PC-3 (cell line): ENCODE results near the gene MAGEA4. TPM values are rescaled to one million over a fixed set of nuclear protein-coding genes. Genes with fewer than 3 reads are reported as not detected.

Experiments
- ATAC-seq: fragments of 200-7000 bp; cut with Tn5 transposase; 2 replicates; pipeline ENCODE4 v1.9.1; 2020; ENCODE audit warnings: mild to moderate bottlenecking, moderate library complexity
- BruUV-seq: library from RNA; stranded (reverse); fragments of 400-500 nt; replicated peaks from 2 replicates; lab custom pipeline; 2021; lab: Mats Ljungman, UMichigan
- CTCF ChIA-PET: fragments of 300-600 bp; sonication (Branson Sonifier 250); formaldehyde crosslinking; loops from one replicate; lab custom pipeline; 2022; ENCODE audit warnings: antibody characterized with exemption; lab: Charles Lee
- POLR2A ChIA-PET: fragments of 300-600 bp; sonication (Branson Sonifier 250); formaldehyde crosslinking; loops from one replicate; lab custom pipeline; 2022; ENCODE audit warnings: antibody characterized with exemption; ENCODE audit not compliant: unreplicated experiment; lab: Charles Lee
- DNase-seq: peaks from one replicate; pipeline ENCODE4 v3.0.0-alpha.2; 2015
- H2AFZ ChIP-seq: fragments of 300-600 bp; sonication (generic); 2 replicates; pipeline ENCODE4 v1.6.0; 2016; ENCODE audit warnings: antibody characterized with exemption, low read length
- H3F3A ChIP-seq: fragments of 300-600 bp; sonication (generic); one replicate; pipeline ENCODE4 v1.6.0; 2017; ENCODE audit warnings: antibody characterized with exemption, low read length, control low read depth, mild to moderate bottlenecking; ENCODE audit not compliant: unreplicated experiment
- H3K27ac ChIP-seq: fragments of 300-600 bp; sonication (generic); 2 replicates; pipeline ENCODE4 v1.5.1; 2016; ENCODE audit warnings: mild to moderate bottlenecking, low read length
- H3K27me3 ChIP-seq: fragments of 300-600 bp; sonication (generic); 2 replicates; pipeline ENCODE4 v1.6.1; 2016; ENCODE audit warnings: low read length, mixed read lengths
- H3K36me3 ChIP-seq: fragments of 300-600 bp; sonication (generic); 2 replicates; pipeline ENCODE4 v1.6.1; 2016; ENCODE audit warnings: low read depth, mixed run types, low read length, mixed read lengths
- H3K4me1 ChIP-seq: fragments of 300-600 bp; sonication (generic); 2 replicates; pipeline ENCODE4 v1.5.1; 2016; ENCODE audit warnings: low read length; ENCODE audit not compliant: insufficient read depth
- H3K4me2 ChIP-seq: fragments of 300-600 bp; sonication (generic); 2 replicates; pipeline ENCODE4 v1.6.0; 2016; ENCODE audit warnings: low read length
- H3K4me3 ChIP-seq: fragments of 300-600 bp; sonication (generic); 2 replicates; pipeline ENCODE4 v1.5.1; 2016; ENCODE audit warnings: mild to moderate bottlenecking, low read length, mixed read lengths
- H3K79me2 ChIP-seq: fragments of 300-600 bp; sonication (generic); 2 replicates; pipeline ENCODE4 v1.6.1; 2017; ENCODE audit warnings: low read length, mixed read lengths
- H3K9ac ChIP-seq: fragments of 300-600 bp; sonication (generic); 2 replicates; pipeline ENCODE4 v1.6.0; 2016; ENCODE audit warnings: mild to moderate bottlenecking, low read length
- H3K9me2 ChIP-seq: fragments of 300-600 bp; sonication (generic); replicated peaks from 2 replicates; pipeline ENCODE4 v1.6.1; 2016; ENCODE audit warnings: mixed run types, low read length, mixed read lengths
- H3K9me3 ChIP-seq: fragments of 300-600 bp; sonication (generic); 2 replicates; pipeline ENCODE4 v1.6.1; 2016; ENCODE audit warnings: low read length, mixed read lengths
- H4K20me1 ChIP-seq: fragments of 300-600 bp; sonication (generic); 2 replicates; pipeline ENCODE4 v1.6.1; 2016; ENCODE audit warnings: low read length, mixed read lengths
- EZH2 ChIP-seq: fragments of 300-600 bp; sonication (generic); IDR thresholded peaks from one replicate; pipeline ENCODE4 v1.6.1; 2017; ENCODE audit warnings: antibody characterized with exemption, mild to moderate bottlenecking, low read length; ENCODE audit not compliant: unreplicated experiment
- EZH2phosphoT487 ChIP-seq: fragments of 300-600 bp; sonication (generic); IDR thresholded peaks from 2 replicates; pipeline ENCODE4 v1.6.1; 2018; ENCODE audit warnings: mild to moderate bottlenecking, antibody characterized with exemption, low read length, borderline replicate concordance
- intact Hi-C: fragments of 100-400 bp; cut with micrococcal nuclease; formaldehyde crosslinking; loops from 2 replicates; pipeline ENCODE4 v1.9.0; 2023
- total RNA-seq: library from RNA; depleted of rRNA; stranded (reverse); fragments of >200 nt; gene quantifications from 2 replicates; pipeline ENCODE4 v1.2.3, GENCODE V29; 2014
- TF ChIP-seq, protein P1 (sequence below): fragments of 300-600 bp; sonication (generic); conservative IDR thresholded peaks from 2 replicates; pipeline ENCODE4 v1.5.1; 2017; ENCODE audit warnings: antibody characterized with exemption, low read depth, mild to moderate bottlenecking, low read length

The MAGEA4 gene
- total RNA-seq, 1 experiment from 2014 or later, result not detected

DNA sequence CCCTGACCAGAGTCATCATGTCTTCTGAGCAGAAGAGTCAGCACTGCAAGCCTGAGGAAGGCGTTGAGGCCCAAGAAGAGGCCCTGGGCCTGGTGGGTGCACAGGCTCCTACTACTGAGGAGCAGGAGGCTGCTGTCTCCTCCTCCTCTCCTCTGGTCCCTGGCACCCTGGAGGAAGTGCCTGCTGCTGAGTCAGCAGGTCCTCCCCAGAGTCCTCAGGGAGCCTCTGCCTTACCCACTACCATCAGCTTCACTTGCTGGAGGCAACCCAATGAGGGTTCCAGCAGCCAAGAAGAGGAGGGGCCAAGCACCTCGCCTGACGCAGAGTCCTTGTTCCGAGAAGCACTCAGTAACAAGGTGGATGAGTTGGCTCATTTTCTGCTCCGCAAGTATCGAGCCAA is 11.0 kb downstream of the MAGEA4 start:
- H3K9me3 ChIP-seq, result no peaks in the 10 kb centered on the region
- no peak overlapping the region for H2AFZ ChIP-seq
- DNase-seq, result no peak
- ChIA-PET POLR2A (no interaction called here), CTCF (no interaction called here)
- no TSS peak for BruUV-seq
- H4K20me1 ChIP-seq, result no peaks in the 10 kb centered on the region
- H3K79me2 ChIP-seq, result no peaks in the 10 kb centered on the region
- no peaks in the 10 kb centered on the region for H3K9me2 ChIP-seq
- no peaks in the 10 kb centered on the region for H3K4me1 ChIP-seq
- H3F3A ChIP-seq, result no peaks in the 10 kb centered on the region
- H3K27ac ChIP-seq, result no peak overlapping the region
- H3K27me3 ChIP-seq, result no peaks in the 10 kb centered on the region
- TF ChIP-seq EZH2phosphoT487 (no peak), EZH2 (no peak)
- TF ChIP-seq, protein P1, sequence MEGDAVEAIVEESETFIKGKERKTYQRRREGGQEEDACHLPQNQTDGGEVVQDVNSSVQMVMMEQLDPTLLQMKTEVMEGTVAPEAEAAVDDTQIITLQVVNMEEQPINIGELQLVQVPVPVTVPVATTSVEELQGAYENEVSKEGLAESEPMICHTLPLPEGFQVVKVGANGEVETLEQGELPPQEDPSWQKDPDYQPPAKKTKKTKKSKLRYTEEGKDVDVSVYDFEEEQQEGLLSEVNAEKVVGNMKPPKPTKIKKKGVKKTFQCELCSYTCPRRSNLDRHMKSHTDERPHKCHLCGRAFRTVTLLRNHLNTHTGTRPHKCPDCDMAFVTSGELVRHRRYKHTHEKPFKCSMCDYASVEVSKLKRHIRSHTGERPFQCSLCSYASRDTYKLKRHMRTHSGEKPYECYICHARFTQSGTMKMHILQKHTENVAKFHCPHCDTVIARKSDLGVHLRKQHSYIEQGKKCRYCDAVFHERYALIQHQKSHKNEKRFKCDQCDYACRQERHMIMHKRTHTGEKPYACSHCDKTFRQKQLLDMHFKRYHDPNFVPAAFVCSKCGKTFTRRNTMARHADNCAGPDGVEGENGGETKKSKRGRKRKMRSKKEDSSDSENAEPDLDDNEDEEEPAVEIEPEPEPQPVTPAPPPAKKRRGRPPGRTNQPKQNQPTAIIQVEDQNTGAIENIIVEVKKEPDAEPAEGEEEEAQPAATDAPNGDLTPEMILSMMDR, result no peak
- no peak overlapping the region for H3K4me2 ChIP-seq
- no peaks in the 10 kb centered on the region for H3K36me3 ChIP-seq
- no peak overlapping the region for H3K4me3 ChIP-seq
- no peak for ATAC-seq
- H3K9ac ChIP-seq, result no peak overlapping the region
- intact Hi-C loops, result no loop called here

DNA sequence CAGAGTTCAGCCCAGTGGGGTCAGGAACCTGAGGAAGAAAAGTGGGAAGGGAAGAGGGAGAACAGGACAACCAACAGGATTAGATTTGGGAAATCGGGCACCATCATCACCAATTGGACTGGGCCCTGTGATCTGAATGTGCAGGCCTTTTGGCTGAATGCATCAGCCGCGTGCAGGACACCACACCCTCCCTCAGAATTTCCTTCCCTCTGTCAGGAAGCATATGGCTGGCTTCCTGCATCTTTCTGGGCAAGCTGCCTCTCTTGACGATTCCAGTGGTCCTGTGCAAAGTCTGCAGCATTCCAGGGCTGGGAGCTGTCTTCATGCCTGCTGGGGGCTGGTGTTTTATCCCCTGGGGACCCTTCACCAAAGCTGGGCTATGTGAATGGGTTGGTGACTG is 16.4 kb downstream of the MAGEA4 start:
- Histone ChIP-seq H3K9me3 (no peaks in the 10 kb centered on the region), H3K27ac (no peak overlapping the region), H3K9ac (no peak overlapping the region), H4K20me1 (no peaks in the 10 kb centered on the region), H3K4me2 (no peak overlapping the region), H3K9me2 (no peaks in the 10 kb centered on the region), H3K4me3 (no peak overlapping the region), H3K36me3 (no peaks in the 10 kb centered on the region), H3K4me1 (no peaks in the 10 kb centered on the region), H3K79me2 (no peaks in the 10 kb centered on the region), H2AFZ (no peak overlapping the region), H3K27me3 (no peaks in the 10 kb centered on the region), H3F3A (no peaks in the 10 kb centered on the region)
- intact Hi-C loops, result no loop called here
- CTCF ChIA-PET, result no interaction called here
- ATAC-seq, result no peak
- POLR2A ChIA-PET, result no interaction called here
- no peak for DNase-seq
- BruUV-seq, result no TSS peak
- TF ChIP-seq, protein P1, result no peak
- TF ChIP-seq EZH2phosphoT487, result no peak
- no peak for TF ChIP-seq EZH2

DNA sequence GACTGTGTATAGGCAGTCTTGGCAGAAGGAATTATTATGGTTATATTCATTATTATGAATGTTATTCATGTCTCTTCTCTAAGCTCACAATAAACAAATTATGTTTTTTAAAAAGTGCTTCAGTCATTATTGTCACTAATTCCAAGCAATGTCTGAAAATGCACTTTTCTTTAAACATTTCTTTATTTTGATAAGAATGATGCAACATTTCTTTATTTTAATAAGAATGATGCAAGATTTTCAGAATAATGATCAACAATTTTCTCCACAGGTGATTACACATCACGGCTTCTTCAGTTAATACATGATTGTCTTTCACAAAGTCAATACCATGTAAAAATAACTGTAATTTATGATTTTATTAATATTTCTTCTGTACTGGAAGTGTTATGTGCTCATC is 22.7 kb downstream of the MAGEA4 start:
- no peaks in the 10 kb centered on the region for H3K4me1 ChIP-seq
- H3K9me3 ChIP-seq, result no peaks in the 10 kb centered on the region
- ATAC-seq (no peak), DNase-seq (no peak)
- H4K20me1 ChIP-seq, result no peaks in the 10 kb centered on the region
- H3K4me3 ChIP-seq, result no peak overlapping the region
- no peak overlapping the region for H3K4me2 ChIP-seq
- no peaks in the 10 kb centered on the region for H3K27me3 ChIP-seq
- no peaks in the 10 kb centered on the region for H3F3A ChIP-seq
- no peaks in the 10 kb centered on the region for H3K36me3 ChIP-seq
- no TSS peak for BruUV-seq
- H3K9me2 ChIP-seq, result no peaks in the 10 kb centered on the region
- ChIA-PET POLR2A (no interaction called here), CTCF (no interaction called here)
- intact Hi-C loops, result no loop called here
- TF ChIP-seq, protein P1, result no peak
- TF ChIP-seq EZH2phosphoT487, result no peak
- H3K9ac ChIP-seq, result no peak overlapping the region
- no peaks in the 10 kb centered on the region for H3K79me2 ChIP-seq
- no peak overlapping the region for H2AFZ ChIP-seq
- no peak overlapping the region for H3K27ac ChIP-seq
